B cell (primary cell): ENCODE results near the gene POMT2. TPM values are rescaled to one million over a fixed set of nuclear protein-coding genes. Genes with fewer than 3 reads are reported as not detected.
"Not testable (repeated sequence)": the region's sequence is repeated elsewhere in the genome, so short reads cannot be mapped to it uniquely, and the experiment has no call there.

ENCODE experiments used
- ATAC-seq: fragments of 200-7000 bp; cut with Tn5 transposase; one replicate; pipeline ENCODE4 v1.10.0; 2021; ENCODE audit warnings: low read depth, mild to moderate bottlenecking, moderate number of reproducible peaks, moderate library complexity
- CTCF ChIA-PET: fragments of 350-600 bp; sonication (Branson Sonifier 250); formaldehyde crosslinking; loops from one replicate; lab custom pipeline; 2021; ENCODE audit warnings: antibody characterized with exemption, inconsistent platforms; lab: Charles Lee
- POLR2A ChIA-PET: fragments of 350-600 bp; sonication (Branson Sonifier 250); formaldehyde crosslinking; loops from one replicate; lab custom pipeline; 2021; ENCODE audit warnings: antibody characterized with exemption; lab: Charles Lee
- DNase-seq: peaks from one replicate; pipeline ENCODE4 v3.0.0; 2013
- H2AFZ ChIP-seq: 2 replicates; pipeline ENCODE4 v1.6.1; 2012; ENCODE audit warnings: mild to moderate bottlenecking, low read depth, low read length; ENCODE audit not compliant: insufficient read depth, poor library complexity, severe bottlenecking
- H3K27ac ChIP-seq, 2 donors: 1 replicate in 1 of 2; 2 replicates in 1 of 2; pipeline ENCODE4 v1.5.1; 2012 to 2013; ENCODE audit warnings: low read length in 2 of 2, mild to moderate bottlenecking in 2 of 2, moderate library complexity in 1 of 2
- H3K27me3 ChIP-seq, 4 experiments: fragments of 200-600 bp in 1 of 4; sonication (generic) in 1 of 4; replicated peaks in 1 of 4; 1 replicate in 2 of 4; 2 replicates in 2 of 4; pipeline versions ENCODE4 v1.6.1 to v1.7.0; 2013 to 2016; ENCODE audit warnings: low read length in 3 of 4, mild to moderate bottlenecking in 2 of 4, mixed read lengths in 1 of 4, moderate library complexity in 1 of 4; ENCODE audit not compliant: insufficient read depth in 4 of 4, control insufficient read depth in 3 of 4; ENCODE audit errors: control extremely low read depth in 1 of 4
- H3K36me3 ChIP-seq, 2 experiments: replicated peaks in 1 of 2; 1 replicate in 1 of 2; 2 replicates in 1 of 2; pipeline versions ENCODE4 v1.6.1 to v1.7.1; 2013; ENCODE audit warnings: low read length in 1 of 2; ENCODE audit not compliant: insufficient read depth in 2 of 2, control insufficient read depth in 1 of 2; ENCODE audit errors: control extremely low read depth in 1 of 2, extremely low read depth in 1 of 2
- H3K4me1 ChIP-seq, 2 donors: fragments of 200-600 bp in 1 of 2; sonication (generic) in 1 of 2; 1 replicate in 1 of 2; 2 replicates in 1 of 2; pipeline versions ENCODE4 v1.5.1 to v1.6.1; 2013 to 2017; ENCODE audit warnings: low read length in 2 of 2; ENCODE audit not compliant: control insufficient read depth in 2 of 2, insufficient read depth in 2 of 2
- H3K4me2 ChIP-seq: replicated peaks from 2 replicates; pipeline ENCODE3; 2012; ENCODE audit warnings: mild to moderate bottlenecking, low read depth, low read length; ENCODE audit not compliant: poor library complexity, severe bottlenecking
- H3K4me3 ChIP-seq, 5 experiments: fragments of 200-600 bp in 1 of 5; sonication (generic) in 1 of 5; 1 replicate in 3 of 5; 2 replicates in 2 of 5; pipeline versions ENCODE4 v1.5.1 to v1.7.0; 2011 to 2016; ENCODE audit warnings: low read length in 4 of 5, mild to moderate bottlenecking in 4 of 5, low read depth in 2 of 5, control low read depth in 1 of 5, moderate library complexity in 1 of 5; ENCODE audit not compliant: insufficient read depth in 1 of 5; ENCODE audit errors: control extremely low read depth in 1 of 5, extremely low read depth in 1 of 5
- H3K79me2 ChIP-seq: fragments of 200-600 bp; sonication (generic); one replicate; pipeline ENCODE4 v1.6.0; 2016; ENCODE audit warnings: low read length; ENCODE audit not compliant: control insufficient read depth, insufficient read depth
- H3K9ac ChIP-seq: fragments of 200-600 bp; sonication (generic); 2 replicates; pipeline ENCODE4 v1.6.1; 2017; ENCODE audit warnings: mild to moderate bottlenecking, low read length, moderate library complexity
- H3K9me3 ChIP-seq, 3 donors: one replicate each; pipeline versions ENCODE4 v1.6.1 to v1.7.1; 2013; ENCODE audit warnings: low read length in 2 of 3; ENCODE audit not compliant: control insufficient read depth in 2 of 3, insufficient read depth in 1 of 3; ENCODE audit errors: control extremely low read depth in 1 of 3
- H4K20me1 ChIP-seq: 2 replicates; pipeline ENCODE4 v1.6.0; 2012; ENCODE audit warnings: mild to moderate bottlenecking, low read length; ENCODE audit not compliant: insufficient read depth, control insufficient read depth, poor library complexity, severe bottlenecking
- H3K27ac Mint-ChIP-seq: one replicate; pipeline ENCODE4 v1.8.0; 2021; ENCODE audit warnings: mixed read lengths
- H3K27me3 Mint-ChIP-seq: one replicate; pipeline ENCODE4 v1.8.0; 2021; ENCODE audit warnings: mixed read lengths
- H3K4me1 Mint-ChIP-seq: one replicate; pipeline ENCODE4 v1.8.0; 2021; ENCODE audit warnings: mixed read lengths
- H3K4me3 Mint-ChIP-seq: one replicate; pipeline ENCODE4 v1.8.0; 2021; ENCODE audit warnings: mixed read lengths
- H3K9me3 Mint-ChIP-seq: one replicate; pipeline ENCODE4 v1.8.0; 2022; ENCODE audit warnings: mixed read lengths; ENCODE audit not compliant: insufficient read depth
- EZH2 ChIP-seq: IDR thresholded peaks from 2 replicates; pipeline ENCODE4 v1.6.1; 2012; ENCODE audit warnings: borderline replicate concordance, low read depth, mild to moderate bottlenecking, moderate library complexity, low read length; ENCODE audit not compliant: insufficient read depth, poor library complexity, severe bottlenecking
- WGBS: methylation state at CpG from one replicate; pipeline ENCODE4 v1.1.5; 2013; ENCODE audit warnings: missing lambda C conversion rate; ENCODE audit not compliant: insufficient coverage; 5-methylcytosine and 5-hydroxymethylcytosine counted together
- intact Hi-C: fragments of 100-400 bp; cut with micrococcal nuclease; formaldehyde crosslinking; loops from one replicate; pipeline ENCODE4 v1.10.0; 2022
- polyA plus RNA-seq: library from polyadenylated mRNA; depleted of rRNA; stranded (reverse); fragments of >200 nt; gene quantifications from 2 replicates; pipeline ENCODE4 v1.2.3, GENCODE V29; 2012
- total RNA-seq, 2 donors: library from RNA; stranded (reverse); fragments of 120-200 nt in 1 of 2; gene quantifications; 1 replicate in 1 of 2; 2 replicates in 1 of 2; pipeline versions ENCODE4 v1.2.3 to v1.2.4, GENCODE V29; 2013 to 2022
- TF ChIP-seq, protein P1 (sequence below): fragments of 200-600 bp; IDR thresholded peaks from one replicate; pipeline ENCODE4 v1.8.0; 2022; ENCODE audit warnings: antibody characterized with exemption, mild to moderate bottlenecking

The POMT2 gene
- total and polyA plus RNA-seq, 2 donors (not counting 1 experiment from before 2014, with no cell fraction given), result 14.3 to 36.6 TPM

DNA sequence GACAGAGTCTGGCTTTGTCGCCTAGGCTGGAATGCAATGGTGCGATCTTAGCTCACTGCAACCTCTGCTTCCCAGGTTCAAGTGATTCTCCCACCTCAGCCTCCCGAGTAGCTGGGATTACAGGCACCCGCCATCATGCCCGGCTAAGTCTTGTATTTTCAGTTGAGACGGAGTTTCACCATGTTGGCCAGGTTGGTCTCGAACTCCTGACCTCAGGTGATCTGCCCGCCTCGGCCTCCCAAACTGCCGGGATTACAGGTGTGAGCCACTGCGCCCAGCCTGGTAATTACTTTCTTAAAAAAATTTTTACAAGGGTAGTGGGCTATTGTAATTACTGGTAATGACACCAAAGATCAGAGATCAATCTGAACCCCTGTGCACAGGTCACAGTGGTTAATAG is 1.9 kb downstream of the POMT2 start:
- H3K4me3 Mint-ChIP-seq, H3K27ac ChIP-seq, ATAC-seq, H3K9ac ChIP-seq, H3K9me3 Mint-ChIP-seq, H3K4me2 ChIP-seq, H2AFZ ChIP-seq, H3K27me3 Mint-ChIP-seq, H3K27ac Mint-ChIP-seq, DNase-seq, H4K20me1 ChIP-seq, H3K27me3 ChIP-seq, H3K36me3 ChIP-seq, H3K4me3 ChIP-seq, H3K9me3 ChIP-seq: not testable (repeated sequence)
- ChIA-PET POLR2A (interaction anchor here (0.7 kb wide), 1 partner anchor 20 kb away, joined by 9 read pairs; no protein-coding TSS in a partner anchor), CTCF (interaction anchor here (0.8 to 1.5 kb wide), 3 partner anchors 12 to 140 kb away, joined by 3 to 6 read pairs (median 3); no protein-coding TSS in a partner anchor)
- WGBS, result 100% methylated on average over 5 of the region's 11 CpGs
- Histone ChIP-seq H3K79me2 (peaks cover 46% of the 10 kb centered on the region), H3K4me1 (peaks cover 10 to 16% of the 10 kb centered on the region in 2 donors)
- intact Hi-C loops, result loop anchor here (5.0 kb wide), 1 partner anchor 606 kb away; no protein-coding TSS in a partner anchor
- peaks cover 18% of the 10 kb centered on the region for H3K4me1 Mint-ChIP-seq

DNA sequence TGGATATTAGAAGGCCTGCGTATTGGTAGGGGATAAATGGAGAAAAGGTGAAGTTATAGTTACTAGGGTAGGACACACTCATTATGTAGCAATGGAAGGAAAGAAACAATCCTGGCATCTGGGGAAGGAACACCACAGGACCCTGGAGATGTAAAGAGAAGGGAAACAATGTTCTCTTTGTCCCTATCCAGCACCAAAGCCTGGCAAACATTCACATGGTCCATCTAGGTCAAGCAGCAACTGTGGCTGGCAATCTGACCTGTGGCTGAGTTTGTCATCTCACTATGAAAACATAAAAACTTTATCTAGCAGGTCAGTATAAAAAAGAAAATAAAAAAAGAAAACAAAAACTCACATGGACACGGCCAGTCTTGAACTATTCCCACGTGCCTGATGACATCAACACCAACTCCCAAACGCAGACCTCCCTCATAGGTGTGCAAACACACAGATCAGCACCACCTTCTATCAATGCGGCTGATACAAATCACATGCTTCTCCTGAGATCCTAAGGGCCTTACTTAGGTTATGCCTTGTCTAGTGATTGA is 2.6 kb downstream of the POMT2 start:
- H3K27ac ChIP-seq, result no peak overlapping the region
- H3K4me1 ChIP-seq, result peaks cover 10 to 16% of the 10 kb centered on the region in 2 donors
- H3K4me2 ChIP-seq, result no peak overlapping the region
- H2AFZ ChIP-seq, result no peak overlapping the region
- TF ChIP-seq EZH2, result no peak
- TF ChIP-seq, protein P1, sequence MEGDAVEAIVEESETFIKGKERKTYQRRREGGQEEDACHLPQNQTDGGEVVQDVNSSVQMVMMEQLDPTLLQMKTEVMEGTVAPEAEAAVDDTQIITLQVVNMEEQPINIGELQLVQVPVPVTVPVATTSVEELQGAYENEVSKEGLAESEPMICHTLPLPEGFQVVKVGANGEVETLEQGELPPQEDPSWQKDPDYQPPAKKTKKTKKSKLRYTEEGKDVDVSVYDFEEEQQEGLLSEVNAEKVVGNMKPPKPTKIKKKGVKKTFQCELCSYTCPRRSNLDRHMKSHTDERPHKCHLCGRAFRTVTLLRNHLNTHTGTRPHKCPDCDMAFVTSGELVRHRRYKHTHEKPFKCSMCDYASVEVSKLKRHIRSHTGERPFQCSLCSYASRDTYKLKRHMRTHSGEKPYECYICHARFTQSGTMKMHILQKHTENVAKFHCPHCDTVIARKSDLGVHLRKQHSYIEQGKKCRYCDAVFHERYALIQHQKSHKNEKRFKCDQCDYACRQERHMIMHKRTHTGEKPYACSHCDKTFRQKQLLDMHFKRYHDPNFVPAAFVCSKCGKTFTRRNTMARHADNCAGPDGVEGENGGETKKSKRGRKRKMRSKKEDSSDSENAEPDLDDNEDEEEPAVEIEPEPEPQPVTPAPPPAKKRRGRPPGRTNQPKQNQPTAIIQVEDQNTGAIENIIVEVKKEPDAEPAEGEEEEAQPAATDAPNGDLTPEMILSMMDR, result no peak
- Mint-ChIP-seq H3K4me3 (no peak overlapping the region), H3K9me3 (no peaks in the 10 kb centered on the region), H3K4me1 (peaks cover 18% of the 10 kb centered on the region), H3K27ac (no peak overlapping the region), H3K27me3 (no peaks in the 10 kb centered on the region)
- H3K4me3 ChIP-seq, result no peak overlapping the region
- H3K9ac ChIP-seq, result no peak overlapping the region
- ChIA-PET CTCF (interaction anchor here (7.5 kb wide), 1 partner anchor 166 kb away, joined by 108 read pairs; no protein-coding TSS in a partner anchor), POLR2A (no interaction called here)
- no peaks in the 10 kb centered on the region for H3K36me3 ChIP-seq
- no peak for DNase-seq
- no peak for ATAC-seq
- H3K79me2 ChIP-seq, result peaks cover 46% of the 10 kb centered on the region
- no peaks in the 10 kb centered on the region for H4K20me1 ChIP-seq
- no peaks in the 10 kb centered on the region for H3K9me3 ChIP-seq
- no peaks in the 10 kb centered on the region for H3K27me3 ChIP-seq
- WGBS, result 100% methylated on average over 4 of the region's 5 CpGs
- intact Hi-C loops, result loop anchor here (5.0 kb wide), 1 partner anchor 606 kb away; no protein-coding TSS in a partner anchor
